ENCODE results near the gene TSKS.

GRCh38 chr19:49739098-49739497, 24.0 kb downstream of the TSKS start:
- no peak for TF ChIP-seq ZNF562 (CRISPR knock-in tag; IDR thresholded peaks at IDR 0.05; ENCODE audit: borderline replicate concordance)
- TF ChIP-seq ATF1 (CRISPR knock-in tag; IDR thresholded peaks at IDR 0.05) = no peak
- TF ChIP-seq ZNF674 (CRISPR knock-in tag; IDR thresholded peaks at IDR 0.05; ENCODE audit: low read depth) = no peak
- TF ChIP-seq ZNF510 (CRISPR knock-in tag; IDR thresholded peaks at IDR 0.05; ENCODE audit: low read depth) = no peak
- TF ChIP-seq HNRNPL (IDR thresholded peaks at IDR 0.05; ENCODE audit: low read depth, low read length) = no peak
- no peak for TF ChIP-seq EZH2 (conservative IDR thresholded peaks at IDR 0.05; ENCODE audit: low read depth, low read length)
- TF ChIP-seq ZNF589 (CRISPR knock-in tag; conservative IDR thresholded peaks at IDR 0.05) = no peak
- TF ChIP-seq RAD21 (CRISPR knock-in tag; IDR thresholded peaks at IDR 0.05) = no peak
- no peak for TF ChIP-seq RARG (CRISPR knock-in tag; IDR thresholded peaks at IDR 0.05; ENCODE audit: low read depth)
- TF ChIP-seq MXI1 (IDR thresholded peaks at IDR 0.05; ENCODE audit: borderline replicate concordance, low read depth, low read length) = no peak
- TF ChIP-seq CTCF (CRISPR knock-in tag; IDR thresholded peaks at IDR 0.05) = no peak
